M059J (cell line): Measurements from ENCODE around the gene CXorf51B. TPM values are rescaled to one million over a fixed set of nuclear protein-coding genes. Genes with fewer than 3 reads are reported as not detected.
"Not testable (repeated sequence)": the region's sequence is repeated elsewhere in the genome, so short reads cannot be mapped to it uniquely, and the experiment has no call there.

Experiments used
- DNase-seq: peaks from one replicate; pipeline ENCODE4 v3.0.0-alpha.2; 2012; ENCODE audit warnings: low read depth
- total RNA-seq: library from RNA; depleted of rRNA; stranded (reverse); fragments of >200 nt; shearing (Covaris generic); gene quantifications from 2 replicates; pipeline ENCODE4 v1.2.3, GENCODE V29; 2014; rRNA removed

Gene CXorf51B
- not detected in 2 replicates for total RNA-seq

DNA sequence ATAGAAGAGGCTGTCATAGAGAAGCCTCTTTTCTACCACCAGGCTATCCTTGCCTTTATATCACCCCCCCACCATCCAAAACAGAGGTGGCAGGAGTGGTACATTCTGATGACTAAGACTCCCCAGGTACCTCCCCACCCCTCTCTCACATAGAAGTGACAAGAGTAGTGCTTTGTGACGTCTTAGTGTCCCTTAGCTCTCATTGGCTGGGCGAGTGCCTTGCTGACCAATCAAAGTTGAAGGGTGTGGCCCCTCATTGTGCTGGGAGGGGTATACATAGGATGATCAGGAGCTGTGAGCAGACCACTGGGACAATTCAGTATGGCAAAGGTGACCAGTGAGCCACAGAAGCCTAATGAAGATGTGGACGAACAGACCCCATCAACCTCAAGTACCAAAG, at the start of gene CXorf51B:
Gene CXorf51B, plus strand, starts transcription at position 301 of the 400 bp plus-strand sequence. Its CDS starts 21 bp downstream, at position 322.
- DNase-seq: not testable (repeated sequence)

DNA sequence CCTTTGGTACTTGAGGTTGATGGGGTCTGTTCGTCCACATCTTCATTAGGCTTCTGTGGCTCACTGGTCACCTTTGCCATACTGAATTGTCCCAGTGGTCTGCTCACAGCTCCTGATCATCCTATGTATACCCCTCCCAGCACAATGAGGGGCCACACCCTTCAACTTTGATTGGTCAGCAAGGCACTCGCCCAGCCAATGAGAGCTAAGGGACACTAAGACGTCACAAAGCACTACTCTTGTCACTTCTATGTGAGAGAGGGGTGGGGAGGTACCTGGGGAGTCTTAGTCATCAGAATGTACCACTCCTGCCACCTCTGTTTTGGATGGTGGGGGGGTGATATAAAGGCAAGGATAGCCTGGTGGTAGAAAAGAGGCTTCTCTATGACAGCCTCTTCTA, 5.1 kb downstream of the CXorf51B start, which contains the start of gene CXorf51A:
Gene CXorf51A, minus strand, starts transcription at position 101 of the 400 bp plus-strand sequence. Its CDS starts 21 bp downstream, at position 80.
- DNase-seq: not testable (repeated sequence)

DNA sequence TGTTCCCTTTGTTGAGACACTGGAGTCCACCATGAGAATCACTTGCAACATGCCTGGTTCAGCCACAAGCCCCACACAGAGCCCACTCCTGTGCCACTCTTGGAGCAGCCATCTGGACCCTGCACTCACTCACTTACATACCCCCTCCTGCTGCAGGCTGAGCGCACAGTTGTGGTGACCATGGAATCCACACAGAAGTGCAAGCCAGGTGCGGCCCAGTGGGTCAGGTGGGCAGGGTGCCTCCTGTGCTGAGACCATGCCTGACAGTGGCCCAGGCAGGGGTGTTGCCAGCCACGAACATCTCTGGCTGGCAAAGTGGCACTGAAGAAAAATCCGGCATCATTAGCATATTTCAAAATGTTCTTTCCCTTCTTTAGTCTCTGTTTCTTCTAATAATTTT, 22.4 kb downstream of the CXorf51B start:
- DNase-seq: no peak

DNA sequence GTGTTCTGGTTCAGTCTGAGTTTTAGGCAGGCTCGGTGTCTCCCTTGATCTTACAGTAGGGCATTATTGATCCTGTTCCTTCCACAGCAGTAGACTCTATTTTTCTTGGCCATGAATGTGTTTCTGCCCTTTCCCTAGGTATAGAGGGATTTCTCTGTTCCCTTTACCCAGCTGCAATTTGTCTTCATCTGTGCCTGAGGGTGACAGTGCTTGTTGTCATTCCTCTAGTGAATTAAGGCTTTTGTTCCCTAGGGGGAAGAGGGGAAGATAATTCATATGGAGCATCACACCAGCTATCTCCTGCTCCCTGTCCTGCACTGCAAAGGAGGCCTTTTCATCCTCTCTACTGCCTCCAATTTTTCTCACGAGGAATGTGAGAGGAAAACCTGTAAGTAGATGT, 44.7 kb downstream of the CXorf51B start:
- DNase-seq: no peak

Other genes with a start within 250 kb of the CXorf51B start
- gene CXorf51A, start 5.0 kb downstream of the CXorf51B start, total RNA-seq: not detected in 2 replicates